ENCODE measurements around the gene SNX17. TPM values are rescaled to one million over a fixed set of nuclear protein-coding genes. Genes with fewer than 3 reads are reported as not detected.

Gene SNX17
- total and polyA plus RNA-seq, 7 donors: 70.5 to 102 (median 92.4) TPM

GRCh38 chr2:27390822-27391679, 20.6 kb downstream of the SNX17 start:
- intact Hi-C loops (cut with DNase I): no loop called here
- 87 to 91% methylated on average over 9 of the region's 9 CpGs for WGBS, 2 donors
- Histone ChIP-seq H3K9me3 (no peaks in the 10 kb centered on the region), H3K4me3 (no peak overlapping the region), H3K36me3 (peaks cover 0 to 13% (median 0%) of the 10 kb centered on the region in 4 donors), H3K27me3 (no peaks in the 10 kb centered on the region), H3K27ac (no peak overlapping the region), H3K4me1 (no peaks in the 10 kb centered on the region)
- DNase-seq: no peak
- TF ChIP-seq, protein P1, sequence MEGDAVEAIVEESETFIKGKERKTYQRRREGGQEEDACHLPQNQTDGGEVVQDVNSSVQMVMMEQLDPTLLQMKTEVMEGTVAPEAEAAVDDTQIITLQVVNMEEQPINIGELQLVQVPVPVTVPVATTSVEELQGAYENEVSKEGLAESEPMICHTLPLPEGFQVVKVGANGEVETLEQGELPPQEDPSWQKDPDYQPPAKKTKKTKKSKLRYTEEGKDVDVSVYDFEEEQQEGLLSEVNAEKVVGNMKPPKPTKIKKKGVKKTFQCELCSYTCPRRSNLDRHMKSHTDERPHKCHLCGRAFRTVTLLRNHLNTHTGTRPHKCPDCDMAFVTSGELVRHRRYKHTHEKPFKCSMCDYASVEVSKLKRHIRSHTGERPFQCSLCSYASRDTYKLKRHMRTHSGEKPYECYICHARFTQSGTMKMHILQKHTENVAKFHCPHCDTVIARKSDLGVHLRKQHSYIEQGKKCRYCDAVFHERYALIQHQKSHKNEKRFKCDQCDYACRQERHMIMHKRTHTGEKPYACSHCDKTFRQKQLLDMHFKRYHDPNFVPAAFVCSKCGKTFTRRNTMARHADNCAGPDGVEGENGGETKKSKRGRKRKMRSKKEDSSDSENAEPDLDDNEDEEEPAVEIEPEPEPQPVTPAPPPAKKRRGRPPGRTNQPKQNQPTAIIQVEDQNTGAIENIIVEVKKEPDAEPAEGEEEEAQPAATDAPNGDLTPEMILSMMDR (IDR thresholded peaks at IDR 0.05): no peak
- TF ChIP-seq POLR2A (IDR thresholded peaks at IDR 0.05) (no peak), EP300 (IDR thresholded peaks at IDR 0.05) (no peak), POLR2AphosphoS5 (IDR thresholded peaks at IDR 0.05) (no peak)

DNA sequence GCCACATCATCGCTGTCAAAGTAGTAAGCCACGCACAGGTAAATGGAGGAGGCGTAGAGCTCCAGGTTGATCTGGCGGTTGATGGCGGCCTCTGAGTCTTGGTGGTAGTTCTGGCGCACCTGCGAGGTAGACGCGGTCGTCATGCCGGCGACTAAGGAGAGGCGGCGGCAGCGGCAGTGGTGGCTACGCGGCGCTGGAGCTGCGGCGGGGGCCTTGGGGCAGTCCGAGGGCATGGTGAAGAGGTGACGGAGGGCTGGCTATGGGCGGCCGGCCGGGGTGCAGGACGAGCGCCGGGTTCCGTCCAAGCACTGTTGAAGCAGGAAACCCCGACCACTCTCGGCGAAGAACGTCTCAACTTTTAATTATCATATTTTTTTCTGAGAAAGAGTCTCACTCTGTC, 22.8 kb downstream of the SNX17 start:
- Histone ChIP-seq H3K4me1 (no peaks in the 10 kb centered on the region), H3K27ac (no peak overlapping the region), H3K9me3 (no peaks in the 10 kb centered on the region), H3K27me3 (no peaks in the 10 kb centered on the region), H3K36me3 (peaks cover 0 to 7% (median 0%) of the 10 kb centered on the region in 4 donors), H3K4me3 (no peak overlapping the region)
- WGBS, 2 donors: 97 to 98% methylated on average over 33 of the region's 33 CpGs
- no peak for DNase-seq
- TF ChIP-seq, protein P1 (IDR thresholded peaks at IDR 0.05): no peak
- TF ChIP-seq POLR2A (IDR thresholded peaks at IDR 0.05) (no peak), POLR2AphosphoS5 (IDR thresholded peaks at IDR 0.05) (no peak), EP300 (IDR thresholded peaks at IDR 0.05) (no peak)
- intact Hi-C loops (cut with DNase I): no loop called here

- H3K27ac ChIP-seq: no peak overlapping the region
- no peaks in the 10 kb centered on the region for H3K36me3 ChIP-seq
- no peaks in the 10 kb centered on the region for H3K4me1 ChIP-seq
- TF ChIP-seq, protein P1 (IDR thresholded peaks at IDR 0.05): no peak
- TF ChIP-seq POLR2AphosphoS5 (IDR thresholded peaks at IDR 0.05): no peak
- no peak for TF ChIP-seq EP300 (IDR thresholded peaks at IDR 0.05)
- no peak for TF ChIP-seq POLR2A (IDR thresholded peaks at IDR 0.05)
- no peaks in the 10 kb centered on the region for H3K27me3 ChIP-seq
- H3K4me3 ChIP-seq: no peak overlapping the region
- DNase-seq: no peak
- H3K9me3 ChIP-seq: no peaks in the 10 kb centered on the region
- WGBS, 2 donors: 94% methylated on average over 5 of the region's 5 CpGs
- intact Hi-C loops (cut with DNase I): no loop called here
Observed at GRCh38 chr2:27398962-27399361, 28.5 kb downstream of the SNX17 start.

DNA sequence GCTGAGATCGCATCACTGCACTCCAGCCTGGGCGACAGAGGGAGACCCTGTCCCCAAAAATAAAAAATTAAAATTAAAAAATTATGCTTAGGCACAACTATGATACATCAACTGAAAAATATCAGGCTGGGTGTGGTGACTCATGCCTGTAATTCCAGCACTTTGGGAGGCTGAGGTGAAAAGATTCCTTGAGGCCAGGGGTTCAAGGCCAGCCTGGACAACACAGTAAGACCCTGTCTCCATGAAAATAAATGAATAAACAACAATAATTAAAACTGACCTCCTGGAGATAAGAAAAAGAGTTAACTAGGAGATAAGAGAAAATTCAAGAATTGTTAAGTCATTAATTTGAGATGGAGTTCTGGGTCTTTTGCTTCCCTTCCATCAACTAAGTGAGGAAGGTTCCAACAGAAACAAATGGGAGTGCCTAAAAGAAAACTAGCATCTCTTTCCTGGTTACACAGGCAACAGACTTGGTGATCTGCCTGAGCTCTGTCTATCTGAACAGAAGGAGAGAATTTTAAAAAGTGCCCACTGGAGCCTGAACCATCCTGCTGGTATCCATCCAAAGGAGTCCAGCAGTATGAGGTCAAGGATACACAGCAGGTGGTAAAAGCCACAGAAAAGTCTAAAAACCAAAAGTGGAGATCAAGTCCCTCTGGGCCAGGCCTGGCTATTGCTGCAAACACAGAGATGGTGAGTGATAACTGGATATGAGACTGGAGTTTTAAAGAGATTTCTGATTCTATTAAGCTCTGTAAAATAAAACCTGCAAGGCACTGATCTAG, 30.1 kb downstream of the SNX17 start:
- WGBS, 2 donors: 98 to 99% methylated on average over 2 of the region's 2 CpGs
- no peak for TF ChIP-seq POLR2AphosphoS5 (IDR thresholded peaks at IDR 0.05)
- TF ChIP-seq, protein P1 (IDR thresholded peaks at IDR 0.05): no peak
- TF ChIP-seq POLR2A (IDR thresholded peaks at IDR 0.05): no peak
- TF ChIP-seq EP300 (IDR thresholded peaks at IDR 0.05): no peak
- Histone ChIP-seq H3K4me1 (no peaks in the 10 kb centered on the region), H3K9me3 (no peaks in the 10 kb centered on the region), H3K36me3 (no peaks in the 10 kb centered on the region), H3K27ac (no peak overlapping the region), H3K4me3 (no peak overlapping the region), H3K27me3 (no peaks in the 10 kb centered on the region)
- DNase-seq: no peak
- intact Hi-C loops (cut with DNase I): no loop called here
